Muscle layer of duodenum (tissue), 2 donors: ENCODE results near the gene CDHR3.

ENCODE experiments used
- H3K27ac ChIP-seq: one replicate; pipeline ENCODE4 v1.7.0; 2013; ENCODE audit warnings: mild to moderate bottlenecking, low read length
- H3K27me3 ChIP-seq: one replicate; pipeline ENCODE4 v1.7.0; 2013; ENCODE audit warnings: low read depth, mild to moderate bottlenecking, control low read depth, low read length
- H3K36me3 ChIP-seq, 2 donors: one replicate each; pipeline ENCODE4 v1.7.0; 2013; ENCODE audit warnings: low read length in 2 of 2, control low read depth in 1 of 2, mild to moderate bottlenecking in 1 of 2; ENCODE audit not compliant: insufficient read depth in 2 of 2, control insufficient read depth in 1 of 2
- H3K4me1 ChIP-seq, 2 donors: one replicate each; pipeline ENCODE4 v1.7.0; 2013; ENCODE audit warnings: low read length in 2 of 2, mild to moderate bottlenecking in 2 of 2, control low read depth in 1 of 2, moderate library complexity in 1 of 2; ENCODE audit not compliant: insufficient read depth in 2 of 2, control insufficient read depth in 1 of 2
- H3K4me3 ChIP-seq, 2 donors: one replicate each; pipeline ENCODE4 v1.7.0; 2013; ENCODE audit warnings: low read length in 2 of 2, low read depth in 1 of 2, mild to moderate bottlenecking in 1 of 2
- H3K9me3 ChIP-seq, 2 donors: one replicate each; pipeline ENCODE4 v1.7.0; 2013; ENCODE audit warnings: low read length in 2 of 2, control low read depth in 1 of 2, mild to moderate bottlenecking in 1 of 2; ENCODE audit not compliant: control insufficient read depth in 1 of 2
- donor health status: healthy.

The CDHR3 gene

GRCh38 chr7:106017657-106018056 is 54.6 kb downstream of the CDHR3 start:
- Histone ChIP-seq H3K4me1 (peaks cover 7 to 8% of the 10 kb centered on the region in 2 donors), H3K9me3 (no peaks in the 10 kb centered on the region), H3K27me3 (no peaks in the 10 kb centered on the region), H3K27ac (no peak overlapping the region), H3K36me3 (no peaks in the 10 kb centered on the region), H3K4me3 (no peak overlapping the region)

- no peaks in the 10 kb centered on the region for H3K9me3 ChIP-seq
Observed at GRCh38 chr7:106018566-106019469, 55.8 kb downstream of the CDHR3 start.

GRCh38 chr7:106019470-106019820 is 56.4 kb downstream of the CDHR3 start:
- no peak overlapping the region for H3K27ac ChIP-seq
- H3K27me3 ChIP-seq = no peaks in the 10 kb centered on the region
- H3K9me3 ChIP-seq = no peaks in the 10 kb centered on the region
- no peak overlapping the region for H3K4me3 ChIP-seq
- H3K4me1 ChIP-seq = peaks cover 8 to 11% of the 10 kb centered on the region in 2 donors
- no peaks in the 10 kb centered on the region for H3K36me3 ChIP-seq

More at GRCh38 chr7:106018566-106019469, 55.8 kb downstream of the CDHR3 start:
- H3K4me1 ChIP-seq = peaks cover 8 to 11% of the 10 kb centered on the region in 2 donors
- no peaks in the 10 kb centered on the region for H3K27me3 ChIP-seq
- H3K27ac ChIP-seq = no peak overlapping the region
- H3K4me3 ChIP-seq = no peak overlapping the region
- H3K36me3 ChIP-seq = no peaks in the 10 kb centered on the region

- peaks cover 3 to 5% of the 10 kb centered on the region in 2 donors for H3K4me1 ChIP-seq
- H3K4me3 ChIP-seq = no peak overlapping the region
- H3K27me3 ChIP-seq = no peaks in the 10 kb centered on the region
- no peaks in the 10 kb centered on the region for H3K9me3 ChIP-seq
- no peak overlapping the region for H3K27ac ChIP-seq
- H3K36me3 ChIP-seq = no peaks in the 10 kb centered on the region
Observed at GRCh38 chr7:106021151-106022067, 58.3 kb downstream of the CDHR3 start.

- H3K27ac ChIP-seq = no peak overlapping the region
- H3K36me3 ChIP-seq = no peaks in the 10 kb centered on the region
- H3K4me3 ChIP-seq = no peak overlapping the region
- no peaks in the 10 kb centered on the region for H3K9me3 ChIP-seq
- H3K27me3 ChIP-seq = no peaks in the 10 kb centered on the region
- peaks cover 0 to 3% of the 10 kb centered on the region in 2 donors for H3K4me1 ChIP-seq
Observed at GRCh38 chr7:106022193-106022821, 59.2 kb downstream of the CDHR3 start.

GRCh38 chr7:106023369-106024322 is 60.6 kb downstream of the CDHR3 start:
- Histone ChIP-seq H3K27ac (no peak overlapping the region), H3K4me1 (peaks cover 0 to 3% of the 10 kb centered on the region in 2 donors), H3K9me3 (no peaks in the 10 kb centered on the region), H3K36me3 (no peaks in the 10 kb centered on the region), H3K27me3 (no peaks in the 10 kb centered on the region), H3K4me3 (no peak overlapping the region)

- Histone ChIP-seq H3K9me3 (no peaks in the 10 kb centered on the region), H3K4me3 (no peak overlapping the region), H3K4me1 (peaks cover 3% of the 10 kb centered on the region in 2 donors), H3K27ac (no peak overlapping the region), H3K36me3 (no peaks in the 10 kb centered on the region), H3K27me3 (no peaks in the 10 kb centered on the region)
Observed at GRCh38 chr7:106026101-106026500, 63.0 kb downstream of the CDHR3 start.

- Histone ChIP-seq H3K27ac (no peak overlapping the region), H3K4me3 (no peak overlapping the region)
Observed at GRCh38 chr7:106029451-106029850, 66.4 kb downstream of the CDHR3 start.

GRCh38 chr7:106029941-106030340 is 66.9 kb downstream of the CDHR3 start:
- no peaks in the 10 kb centered on the region for H3K36me3 ChIP-seq
- no peaks in the 10 kb centered on the region for H3K9me3 ChIP-seq
- H3K4me3 ChIP-seq = no peak overlapping the region
- peaks cover 0 to 10% of the 10 kb centered on the region in 2 donors for H3K4me1 ChIP-seq
- no peaks in the 10 kb centered on the region for H3K27me3 ChIP-seq
- H3K27ac ChIP-seq = no peak overlapping the region

More at GRCh38 chr7:106029451-106029850, 66.4 kb downstream of the CDHR3 start:
- H3K27me3 ChIP-seq = no peaks in the 10 kb centered on the region
- H3K9me3 ChIP-seq = no peaks in the 10 kb centered on the region
- peaks cover 0 to 10% of the 10 kb centered on the region in 2 donors for H3K4me1 ChIP-seq
- H3K36me3 ChIP-seq = no peaks in the 10 kb centered on the region

GRCh38 chr7:106031300-106032035 is 68.4 kb downstream of the CDHR3 start:
- no peak overlapping the region for H3K4me3 ChIP-seq
- no peak overlapping the region for H3K27ac ChIP-seq
- no peaks in the 10 kb centered on the region for H3K36me3 ChIP-seq
- peaks cover 0 to 10% of the 10 kb centered on the region in 2 donors for H3K4me1 ChIP-seq
- H3K9me3 ChIP-seq = no peaks in the 10 kb centered on the region
- H3K27me3 ChIP-seq = no peaks in the 10 kb centered on the region
